Fibroblast of lung (primary cell): ENCODE measurements around the gene SESN1. TPM values are rescaled to one million over a fixed set of nuclear protein-coding genes. Genes with fewer than 3 reads are reported as not detected.

ENCODE experiments used
- DNase-seq, 2 donors: peaks; one replicate each; pipeline versions ENCODE4 v3.0.0 to v3.0.0-alpha.2; 2010; ENCODE audit warnings: low read depth in 2 of 2
- H2AFZ ChIP-seq: 2 replicates; pipeline ENCODE4 v1.5.1; 2012; ENCODE audit warnings: low read length, control low read depth, inconsistent platforms
- H3K27ac ChIP-seq: 2 replicates; pipeline ENCODE4 v1.5.1; 2011; ENCODE audit warnings: low read length, control low read depth; ENCODE audit not compliant: insufficient read depth
- H3K27me3 ChIP-seq: 2 replicates; pipeline ENCODE4 v1.5.1; 2011; ENCODE audit warnings: mild to moderate bottlenecking, low read length; ENCODE audit not compliant: control insufficient read depth, insufficient read depth
- H3K36me3 ChIP-seq: 2 replicates; pipeline ENCODE4 v1.5.1; 2011; ENCODE audit warnings: low read length; ENCODE audit not compliant: control insufficient read depth, insufficient read depth
- H3K4me1 ChIP-seq: 2 replicates; pipeline ENCODE4 v1.5.1; 2011; ENCODE audit warnings: low read length; ENCODE audit not compliant: control insufficient read depth, insufficient read depth; ENCODE audit errors: extremely low read depth
- H3K4me2 ChIP-seq: 2 replicates; pipeline ENCODE4 v1.5.1; 2011; ENCODE audit warnings: low read length, control low read depth; ENCODE audit not compliant: insufficient read depth; ENCODE audit errors: extremely low read depth
- H3K4me3 ChIP-seq, 4 experiments: fragments of 200-600 bp in 1 of 4; sonication (generic) in 1 of 4; replicated peaks in 1 of 4; 2 replicates each; pipeline ENCODE4 v1.5.1; 2011 to 2016; ENCODE audit warnings: low read length in 4 of 4, low read depth in 3 of 4, mild to moderate bottlenecking in 3 of 4, control low read depth in 2 of 4, inconsistent platforms in 1 of 4, mixed read lengths in 1 of 4; ENCODE audit not compliant: insufficient read depth in 1 of 4; ENCODE audit errors: control extremely low read depth in 1 of 4
- H3K79me2 ChIP-seq: 2 replicates; pipeline ENCODE4 v1.5.1; 2012; ENCODE audit warnings: mild to moderate bottlenecking, low read length, inconsistent platforms; ENCODE audit not compliant: control insufficient read depth, insufficient read depth
- H3K9ac ChIP-seq: 2 replicates; pipeline ENCODE4 v1.5.1; 2011; ENCODE audit warnings: mild to moderate bottlenecking, low read length, control low read depth; ENCODE audit not compliant: insufficient read depth
- H3K9me3 ChIP-seq: 2 replicates; pipeline ENCODE4 v1.5.1; 2012; ENCODE audit warnings: low read depth, low read length; ENCODE audit not compliant: control insufficient read depth, insufficient read depth
- H4K20me1 ChIP-seq: 2 replicates; pipeline ENCODE4 v1.5.1; 2011; ENCODE audit warnings: low read length; ENCODE audit not compliant: control insufficient read depth, insufficient read depth; ENCODE audit errors: extremely low read depth
- EZH2 ChIP-seq: IDR thresholded peaks from 2 replicates; pipeline ENCODE4 v1.5.1; 2012; ENCODE audit warnings: low read length, control low read depth, mild to moderate bottlenecking; ENCODE audit errors: missing control alignments
- polyA plus RNA-seq, 2 donors: library from polyadenylated mRNA; depleted of rRNA in 1 of 2; stranded (reverse) in 1 of 2; unstranded in 1 of 2; fragments of >200 nt; gene quantifications; 2 replicates each; pipeline ENCODE4 v1.2.1, GENCODE V29; 2011 to 2012; ENCODE audit warnings: missing spikeins in 1 of 2
- total RNA-seq: library from RNA; depleted of rRNA; stranded (reverse); fragments of >200 nt; gene quantifications from 2 replicates; pipeline ENCODE4 v1.2.1, GENCODE V29; 2014
- TF ChIP-seq, protein P1 (sequence below), 2 donors: IDR thresholded peaks in 1 of 2; conservative IDR thresholded peaks in 1 of 2; 1 replicate in 1 of 2; 2 replicates in 1 of 2; pipeline ENCODE4 v1.5.1; 2011 to 2012; ENCODE audit warnings: low read length in 2 of 2, control low read depth in 1 of 2, inconsistent platforms in 1 of 2, low read depth in 1 of 2, mild to moderate bottlenecking in 1 of 2

Gene SESN1
- total and polyA plus RNA-seq, 2 donors (not counting 1 experiment from before 2014, with no cell fraction given): 16.7 to 34.5 TPM

DNA sequence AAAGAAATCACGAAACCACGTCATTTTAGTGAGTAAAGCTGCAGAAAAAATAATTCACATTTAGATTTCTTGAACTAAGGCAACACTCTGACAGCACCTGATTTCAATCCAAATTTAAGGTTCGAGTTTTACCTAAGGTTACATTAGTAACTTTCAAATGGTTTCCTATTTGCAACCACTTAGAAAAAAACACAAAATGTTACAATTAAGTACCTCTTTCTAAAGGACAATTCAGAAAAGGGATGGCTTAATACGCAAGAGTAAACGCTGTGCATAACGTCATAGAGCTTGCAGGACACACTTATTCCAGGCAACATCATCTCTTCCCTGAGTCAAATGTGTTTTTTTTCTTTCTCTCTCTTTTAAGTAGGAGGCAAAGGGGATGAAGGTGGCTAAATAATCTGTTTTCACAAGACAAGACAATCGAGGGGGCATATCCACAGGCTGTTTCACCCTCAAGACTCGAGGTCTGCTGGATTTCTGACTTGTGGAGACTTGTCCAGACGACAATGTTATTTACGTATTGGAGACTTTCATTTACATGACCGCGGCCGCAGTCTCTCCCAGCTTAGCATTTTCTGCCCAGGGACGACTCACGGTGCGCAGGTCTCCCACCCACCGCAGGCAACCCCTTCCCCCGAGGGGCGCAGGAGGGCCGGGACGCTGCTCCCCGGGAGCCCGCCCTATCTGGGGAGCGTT is 86.0 kb downstream of the SESN1 start:
- Histone ChIP-seq H3K9me3 (no peaks in the 10 kb centered on the region), H2AFZ (peak overlapping the region; percentile 76), H4K20me1 (no peaks in the 10 kb centered on the region), H3K79me2 (peaks cover 2% of the 10 kb centered on the region), H3K4me1 (no peaks in the 10 kb centered on the region), H3K9ac (peak overlapping the region; percentile 83), H3K4me2 (peak overlapping the region; percentile 85), H3K27me3 (no peaks in the 10 kb centered on the region), H3K4me3 (peak overlapping the region; percentile 57 to 91 (median 82)), H3K27ac (peak overlapping the region; percentile 77), H3K36me3 (no peaks in the 10 kb centered on the region)
- no peak for TF ChIP-seq EZH2
- TF ChIP-seq, protein P1, sequence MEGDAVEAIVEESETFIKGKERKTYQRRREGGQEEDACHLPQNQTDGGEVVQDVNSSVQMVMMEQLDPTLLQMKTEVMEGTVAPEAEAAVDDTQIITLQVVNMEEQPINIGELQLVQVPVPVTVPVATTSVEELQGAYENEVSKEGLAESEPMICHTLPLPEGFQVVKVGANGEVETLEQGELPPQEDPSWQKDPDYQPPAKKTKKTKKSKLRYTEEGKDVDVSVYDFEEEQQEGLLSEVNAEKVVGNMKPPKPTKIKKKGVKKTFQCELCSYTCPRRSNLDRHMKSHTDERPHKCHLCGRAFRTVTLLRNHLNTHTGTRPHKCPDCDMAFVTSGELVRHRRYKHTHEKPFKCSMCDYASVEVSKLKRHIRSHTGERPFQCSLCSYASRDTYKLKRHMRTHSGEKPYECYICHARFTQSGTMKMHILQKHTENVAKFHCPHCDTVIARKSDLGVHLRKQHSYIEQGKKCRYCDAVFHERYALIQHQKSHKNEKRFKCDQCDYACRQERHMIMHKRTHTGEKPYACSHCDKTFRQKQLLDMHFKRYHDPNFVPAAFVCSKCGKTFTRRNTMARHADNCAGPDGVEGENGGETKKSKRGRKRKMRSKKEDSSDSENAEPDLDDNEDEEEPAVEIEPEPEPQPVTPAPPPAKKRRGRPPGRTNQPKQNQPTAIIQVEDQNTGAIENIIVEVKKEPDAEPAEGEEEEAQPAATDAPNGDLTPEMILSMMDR (conservative IDR thresholded peaks at IDR 0.05 in 1 of 2, IDR thresholded peaks at IDR 0.05 in 1 of 2; ENCODE audit: low read depth in 1 of 2, low read length in 2 of 2): no peak
- DNase-seq: peak; percentile 53 to 65

DNA sequence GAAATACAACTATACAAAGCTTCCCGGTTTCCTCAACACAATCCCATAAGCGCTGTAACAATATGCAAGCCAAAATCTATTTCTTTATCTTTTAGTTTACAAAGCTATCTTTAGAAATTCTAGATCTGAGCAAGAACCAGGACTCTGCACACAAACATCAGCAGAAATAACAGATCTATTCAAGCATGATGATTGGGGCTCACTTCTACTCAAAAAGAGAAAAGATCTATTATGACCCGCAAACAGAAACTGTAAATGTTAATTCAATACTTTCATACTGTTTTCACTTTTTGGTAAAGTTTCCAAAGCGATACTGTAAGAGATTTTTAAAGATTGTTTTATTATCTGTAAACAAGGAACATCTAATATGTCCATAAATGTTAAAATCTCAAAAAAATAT is 86.6 kb downstream of the SESN1 start:
- no peak overlapping the region for H3K27ac ChIP-seq
- no peak for DNase-seq
- H3K4me2 ChIP-seq: peak overlapping the region; percentile 85
- peaks cover 2% of the 10 kb centered on the region for H3K79me2 ChIP-seq
- TF ChIP-seq EZH2: no peak
- TF ChIP-seq, protein P1 (conservative IDR thresholded peaks at IDR 0.05 in 1 of 2, IDR thresholded peaks at IDR 0.05 in 1 of 2; ENCODE audit: low read depth in 1 of 2, low read length in 2 of 2): no peak
- H3K4me3 ChIP-seq: peak overlapping the region; percentile 57 to 91 (median 82)
- no peaks in the 10 kb centered on the region for H3K27me3 ChIP-seq
- no peaks in the 10 kb centered on the region for H3K36me3 ChIP-seq
- H2AFZ ChIP-seq: no peak overlapping the region
- H3K4me1 ChIP-seq: no peaks in the 10 kb centered on the region
- H4K20me1 ChIP-seq: no peaks in the 10 kb centered on the region
- no peak overlapping the region for H3K9ac ChIP-seq
- H3K9me3 ChIP-seq: no peaks in the 10 kb centered on the region

GRCh38 chr6:109007521-109007920 is 87.1 kb downstream of the SESN1 start:
- no peak overlapping the region for H2AFZ ChIP-seq
- no peaks in the 10 kb centered on the region for H3K9me3 ChIP-seq
- peak overlapping the region; percentile 85 for H3K4me2 ChIP-seq
- peak overlapping the region in 3 of 4 experiments; percentile 57 to 91 (median 82) for H3K4me3 ChIP-seq
- H3K9ac ChIP-seq: no peak overlapping the region
- no peaks in the 10 kb centered on the region for H3K4me1 ChIP-seq
- no peak for DNase-seq
- TF ChIP-seq, protein P1 (conservative IDR thresholded peaks at IDR 0.05 in 1 of 2, IDR thresholded peaks at IDR 0.05 in 1 of 2; ENCODE audit: low read depth in 1 of 2, low read length in 2 of 2): no peak
- TF ChIP-seq EZH2: no peak
- H3K27ac ChIP-seq: no peak overlapping the region
- H3K79me2 ChIP-seq: peaks cover 2% of the 10 kb centered on the region
- no peaks in the 10 kb centered on the region for H3K36me3 ChIP-seq
- H3K27me3 ChIP-seq: no peaks in the 10 kb centered on the region
- no peaks in the 10 kb centered on the region for H4K20me1 ChIP-seq
